Measurements from ENCODE around the gene SGPP2. TPM values are rescaled to one million over a fixed set of nuclear protein-coding genes. Genes with fewer than 3 reads are reported as not detected.

Gene SGPP2
- total RNA-seq, 3 donors from 2014 or later = 0.32 to 8.8 (median 1.3) TPM

DNA sequence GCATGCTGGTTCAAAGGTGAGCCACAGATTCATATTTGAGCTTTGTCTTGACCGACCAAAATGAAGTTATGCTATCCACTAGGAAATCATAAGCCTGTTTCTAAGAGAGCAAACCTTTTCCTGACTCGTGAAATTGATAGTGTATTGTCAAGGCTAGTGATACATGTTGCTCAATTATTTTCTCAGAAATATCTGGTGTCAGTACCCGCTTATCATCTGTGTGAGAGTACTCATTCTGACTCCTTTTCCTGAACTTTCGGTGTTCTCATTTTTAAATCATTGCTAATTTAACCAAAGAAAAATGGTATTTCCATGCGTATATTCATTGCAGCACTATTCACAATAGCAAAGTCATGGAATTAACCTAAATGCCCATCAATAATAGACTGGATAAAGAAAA lies 56.2 kb downstream of the SGPP2 start:
- no peak for DNase-seq (ENCODE audit: low spot score in 2 of 2)
- H3K36me3 ChIP-seq = no peaks in the 10 kb centered on the region
- H3K4me1 ChIP-seq = no peaks in the 10 kb centered on the region
- intact Hi-C loops (cut with DNase I; ENCODE audit: low total_unique reads) = no loop called here
- no peak overlapping the region for H3K4me3 ChIP-seq
- H3K27ac ChIP-seq = no peak overlapping the region
- TF ChIP-seq CTCF (IDR thresholded peaks at IDR 0.05) = no peak
- no peak for TF ChIP-seq POLR2AphosphoS5 (IDR thresholded peaks at IDR 0.05)
- TF ChIP-seq POLR2A (IDR thresholded peaks at IDR 0.05) = no peak
- H3K27me3 ChIP-seq = no peaks in the 10 kb centered on the region
- no peaks in the 10 kb centered on the region for H3K9me3 ChIP-seq

- intact Hi-C loops (cut with DNase I; ENCODE audit: low total_unique reads) = no loop called here
- Histone ChIP-seq H3K9me3 (no peaks in the 10 kb centered on the region), H3K4me1 (no peaks in the 10 kb centered on the region), H3K27ac (no peak overlapping the region), H3K27me3 (no peaks in the 10 kb centered on the region), H3K4me3 (no peak overlapping the region), H3K36me3 (no peaks in the 10 kb centered on the region)
- no peak for TF ChIP-seq POLR2AphosphoS5 (IDR thresholded peaks at IDR 0.05)
- TF ChIP-seq CTCF (IDR thresholded peaks at IDR 0.05) = no peak
- no peak for TF ChIP-seq POLR2A (IDR thresholded peaks at IDR 0.05)
- DNase-seq (ENCODE audit: low spot score in 2 of 2) = no peak
These were observed 57.6 kb downstream of the SGPP2 start for GRCh38 chr2:222481941-222482340.

- TF ChIP-seq CTCF (IDR thresholded peaks at IDR 0.05) = no peak
- no peak for TF ChIP-seq POLR2A (IDR thresholded peaks at IDR 0.05)
- TF ChIP-seq POLR2AphosphoS5 (IDR thresholded peaks at IDR 0.05) = no peak
- intact Hi-C loops (cut with DNase I; ENCODE audit: low total_unique reads) = no loop called here
- no peaks in the 10 kb centered on the region for H3K9me3 ChIP-seq
- H3K36me3 ChIP-seq = no peaks in the 10 kb centered on the region
- no peaks in the 10 kb centered on the region for H3K4me1 ChIP-seq
- H3K27ac ChIP-seq = no peak overlapping the region
- no peak for DNase-seq (ENCODE audit: low spot score in 2 of 2)
- H3K4me3 ChIP-seq = no peak overlapping the region
- no peaks in the 10 kb centered on the region for H3K27me3 ChIP-seq
These were observed 59.2 kb downstream of the SGPP2 start for GRCh38 chr2:222483513-222484039.

DNA sequence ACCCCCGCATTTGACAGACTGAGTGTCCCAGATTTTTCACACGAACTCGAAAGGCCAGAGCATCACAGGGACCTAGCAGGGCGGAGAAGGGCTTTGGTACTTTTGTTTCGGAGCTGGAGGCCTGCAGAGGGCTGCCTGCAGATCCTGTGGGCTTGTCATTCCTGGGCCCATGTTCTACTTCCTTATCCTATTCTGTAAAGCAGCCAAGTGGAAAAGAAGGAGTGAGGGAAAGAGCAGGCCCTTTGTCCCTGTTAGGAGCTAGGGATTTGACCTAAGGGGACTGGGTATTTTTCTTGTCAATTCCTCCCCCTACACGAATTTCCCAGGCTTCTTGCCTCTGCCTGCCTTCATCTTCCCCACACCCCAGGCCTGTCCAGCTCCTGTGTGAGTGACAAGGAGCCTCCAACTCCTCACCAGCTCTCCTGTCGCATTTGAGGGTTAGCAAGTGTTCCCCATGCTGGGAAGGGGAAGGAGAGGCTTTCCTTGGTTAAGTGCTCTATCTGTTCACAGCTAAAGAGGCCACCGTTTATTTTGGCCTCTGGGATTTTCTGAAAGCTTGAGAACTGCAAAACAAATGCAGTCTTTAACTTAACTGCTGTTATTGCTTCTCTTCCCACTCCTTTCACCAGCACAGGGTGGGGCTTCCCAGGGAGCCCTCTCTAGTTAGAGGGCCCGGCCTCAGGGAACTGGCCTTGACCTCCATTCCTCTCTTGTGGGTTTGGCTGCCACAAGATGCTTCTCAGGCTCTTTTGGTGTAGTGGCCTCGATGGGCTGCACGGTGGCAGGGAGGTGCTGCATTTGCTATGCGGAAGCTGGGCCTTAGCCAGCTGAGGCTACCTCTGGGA lies 61.2 kb downstream of the SGPP2 start:
- no peak for DNase-seq (ENCODE audit: low spot score in 2 of 2)
- no peaks in the 10 kb centered on the region for H3K9me3 ChIP-seq
- H3K27me3 ChIP-seq = no peaks in the 10 kb centered on the region
- H3K4me1 ChIP-seq = no peaks in the 10 kb centered on the region
- intact Hi-C loops (cut with DNase I; ENCODE audit: low total_unique reads) = no loop called here
- no peak overlapping the region for H3K27ac ChIP-seq
- H3K4me3 ChIP-seq = no peak overlapping the region
- H3K36me3 ChIP-seq = no peaks in the 10 kb centered on the region
- TF ChIP-seq POLR2A (IDR thresholded peaks at IDR 0.05) (no peak), POLR2AphosphoS5 (IDR thresholded peaks at IDR 0.05) (no peak), CTCF (IDR thresholded peaks at IDR 0.05) (no peak)

DNA sequence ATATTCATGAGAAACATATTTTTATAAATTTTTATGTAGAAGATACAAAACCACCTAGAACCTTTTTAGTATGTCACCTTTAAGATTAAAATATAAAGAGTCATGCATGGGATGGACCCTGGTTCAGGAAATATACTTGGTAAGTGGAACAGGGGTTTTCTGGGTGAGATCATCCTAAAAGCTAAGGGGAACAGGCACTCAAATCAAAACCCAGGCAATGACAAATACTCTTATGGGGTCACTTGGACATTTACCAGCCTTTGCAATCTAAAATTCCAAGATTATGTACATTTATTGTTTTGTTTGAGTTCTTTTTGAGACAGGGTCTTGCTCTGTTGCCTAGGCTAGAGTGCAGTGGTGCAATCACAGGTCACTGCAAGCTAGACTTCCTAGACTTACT lies 65.8 kb downstream of the SGPP2 start:
- H3K36me3 ChIP-seq = no peaks in the 10 kb centered on the region
- no peaks in the 10 kb centered on the region for H3K4me1 ChIP-seq
- no peaks in the 10 kb centered on the region for H3K9me3 ChIP-seq
- no peak for DNase-seq (ENCODE audit: low spot score in 2 of 2)
- no peaks in the 10 kb centered on the region for H3K27me3 ChIP-seq
- H3K27ac ChIP-seq = no peak overlapping the region
- no peak overlapping the region for H3K4me3 ChIP-seq
- intact Hi-C loops (cut with DNase I; ENCODE audit: low total_unique reads) = no loop called here
- TF ChIP-seq POLR2AphosphoS5 (IDR thresholded peaks at IDR 0.05) (no peak), POLR2A (IDR thresholded peaks at IDR 0.05) (no peak), CTCF (IDR thresholded peaks at IDR 0.05) (no peak)
